22Rv1 (cell line): Measurements from ENCODE around the gene TRIM2.

Experiments
- H3K27ac ChIP-seq: fragments of 450-650 bp; 2 replicates; pipeline ENCODE4 v1.5.1; 2017
- CTCF ChIP-seq: fragments of 450-650 bp; IDR thresholded peaks from 2 replicates; pipeline ENCODE4 v1.5.1; 2017; ENCODE audit warnings: mild to moderate bottlenecking
- ZFX ChIP-seq: fragments of 450-650 bp; IDR thresholded peaks from 2 replicates; pipeline ENCODE4 v1.6.1; 2017; ENCODE audit warnings: antibody characterized with exemption, borderline replicate concordance

TRIM2 gene

GRCh38 chr4:153318696-153319320 is 114.6 kb downstream of the TRIM2 start:
- H3K27ac ChIP-seq = no peak overlapping the region
- TF ChIP-seq CTCF = peak; percentile 79
- no peak for TF ChIP-seq ZFX

GRCh38 chr4:153322791-153323190 is 118.5 kb downstream of the TRIM2 start:
- TF ChIP-seq ZFX (no peak), CTCF (no peak)
- no peak overlapping the region for H3K27ac ChIP-seq

- no peak overlapping the region for H3K27ac ChIP-seq
- TF ChIP-seq ZFX = no peak
- TF ChIP-seq CTCF = no peak
Measured at GRCh38 chr4:153324046-153324445, 119.8 kb downstream of the TRIM2 start.

GRCh38 chr4:153325558-153325957 is 121.3 kb downstream of the TRIM2 start:
- TF ChIP-seq ZFX = no peak
- no peak for TF ChIP-seq CTCF

GRCh38 chr4:153326513-153326912 is 122.3 kb downstream of the TRIM2 start:
- TF ChIP-seq CTCF (no peak), ZFX (no peak)
- no peak overlapping the region for H3K27ac ChIP-seq

More at GRCh38 chr4:153325558-153325957, 121.3 kb downstream of the TRIM2 start:
- no peak overlapping the region for H3K27ac ChIP-seq

- H3K27ac ChIP-seq = no peak overlapping the region
- no peak for TF ChIP-seq CTCF
- no peak for TF ChIP-seq ZFX
Measured at GRCh38 chr4:153327247-153327646, 123.0 kb downstream of the TRIM2 start.

- no peak overlapping the region for H3K27ac ChIP-seq
- no peak for TF ChIP-seq ZFX
- TF ChIP-seq CTCF = no peak
Measured at GRCh38 chr4:153332936-153333335, 128.7 kb downstream of the TRIM2 start.
